ENCODE data around the gene REXO5. TPM values are rescaled to one million over a fixed set of nuclear protein-coding genes. Genes with fewer than 3 reads are reported as not detected.

REXO5 gene
- total RNA-seq, 4 donors from 2014 or later = 1.5 to 5.9 (median 4.1) TPM

DNA sequence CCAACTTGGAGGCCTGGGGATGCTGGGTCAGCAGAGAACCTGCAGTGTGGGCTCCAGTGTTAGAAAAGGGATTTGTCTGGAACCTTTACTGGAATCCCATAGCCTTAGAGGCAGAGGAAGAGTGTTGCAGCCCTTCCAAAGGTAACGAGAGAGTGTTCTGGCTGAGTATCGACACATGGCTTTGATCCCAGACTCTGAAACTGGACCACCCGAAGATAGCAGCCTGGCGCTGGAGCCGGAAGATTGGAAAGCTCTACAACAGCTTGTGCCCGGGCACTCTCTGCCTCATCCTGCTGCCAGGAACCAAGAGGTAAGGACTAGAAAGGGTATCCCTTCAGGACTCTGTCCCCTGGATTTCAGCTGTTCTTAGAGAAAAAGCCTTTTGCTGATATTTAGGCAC lies 39.7 kb downstream of the REXO5 start:
- Histone ChIP-seq H3K27me3 (no peaks in the 10 kb centered on the region), H3K36me3 (no peaks in the 10 kb centered on the region), H3K4me3 (no peak overlapping the region), H3K27ac (no peak overlapping the region), H3K4me1 (peaks cover 0 to 20% (median 11%) of the 10 kb centered on the region in 4 donors), H3K9me3 (no peaks in the 10 kb centered on the region)
- WGBS, 2 donors = 91 to 94% methylated on average over 6 of the region's 6 CpGs
- DNase-seq (ENCODE audit: low spot score in 2 of 2) = no peak
- no peak for TF ChIP-seq POLR2A (IDR thresholded peaks at IDR 0.05)
- TF ChIP-seq, protein P1, sequence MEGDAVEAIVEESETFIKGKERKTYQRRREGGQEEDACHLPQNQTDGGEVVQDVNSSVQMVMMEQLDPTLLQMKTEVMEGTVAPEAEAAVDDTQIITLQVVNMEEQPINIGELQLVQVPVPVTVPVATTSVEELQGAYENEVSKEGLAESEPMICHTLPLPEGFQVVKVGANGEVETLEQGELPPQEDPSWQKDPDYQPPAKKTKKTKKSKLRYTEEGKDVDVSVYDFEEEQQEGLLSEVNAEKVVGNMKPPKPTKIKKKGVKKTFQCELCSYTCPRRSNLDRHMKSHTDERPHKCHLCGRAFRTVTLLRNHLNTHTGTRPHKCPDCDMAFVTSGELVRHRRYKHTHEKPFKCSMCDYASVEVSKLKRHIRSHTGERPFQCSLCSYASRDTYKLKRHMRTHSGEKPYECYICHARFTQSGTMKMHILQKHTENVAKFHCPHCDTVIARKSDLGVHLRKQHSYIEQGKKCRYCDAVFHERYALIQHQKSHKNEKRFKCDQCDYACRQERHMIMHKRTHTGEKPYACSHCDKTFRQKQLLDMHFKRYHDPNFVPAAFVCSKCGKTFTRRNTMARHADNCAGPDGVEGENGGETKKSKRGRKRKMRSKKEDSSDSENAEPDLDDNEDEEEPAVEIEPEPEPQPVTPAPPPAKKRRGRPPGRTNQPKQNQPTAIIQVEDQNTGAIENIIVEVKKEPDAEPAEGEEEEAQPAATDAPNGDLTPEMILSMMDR (IDR thresholded peaks at IDR 0.05) = no peak

DNA sequence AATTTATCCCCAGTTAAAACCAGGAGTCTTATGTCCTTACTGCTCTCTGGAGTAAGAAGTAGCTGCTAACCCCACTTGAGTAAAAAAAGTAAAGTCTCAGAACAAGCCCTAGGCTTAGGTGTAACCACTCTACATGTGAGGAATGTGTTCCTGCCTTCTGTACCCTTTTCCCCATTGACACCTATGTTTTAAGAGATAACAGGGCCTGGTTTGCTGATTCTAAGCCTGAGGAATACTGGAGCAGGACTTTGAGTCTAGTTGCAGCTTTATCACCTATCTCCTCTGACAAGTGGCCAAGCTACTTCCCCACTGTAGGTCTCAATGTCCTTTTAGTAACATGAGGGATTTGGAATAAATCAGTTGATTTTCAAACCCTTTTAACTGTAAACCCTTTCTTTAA lies 40.2 kb downstream of the REXO5 start:
- no peak overlapping the region for H3K4me3 ChIP-seq
- peaks cover 0 to 26% (median 16%) of the 10 kb centered on the region in 4 donors for H3K4me1 ChIP-seq
- H3K36me3 ChIP-seq = no peaks in the 10 kb centered on the region
- H3K27me3 ChIP-seq = no peaks in the 10 kb centered on the region
- H3K27ac ChIP-seq = no peak overlapping the region
- no peak for DNase-seq (ENCODE audit: low spot score in 2 of 2)
- H3K9me3 ChIP-seq = no peaks in the 10 kb centered on the region
- TF ChIP-seq POLR2A (IDR thresholded peaks at IDR 0.05) (no peak), EP300 (IDR thresholded peaks at IDR 0.05) (no peak)
- TF ChIP-seq, protein P1 (IDR thresholded peaks at IDR 0.05) = no peak

DNA sequence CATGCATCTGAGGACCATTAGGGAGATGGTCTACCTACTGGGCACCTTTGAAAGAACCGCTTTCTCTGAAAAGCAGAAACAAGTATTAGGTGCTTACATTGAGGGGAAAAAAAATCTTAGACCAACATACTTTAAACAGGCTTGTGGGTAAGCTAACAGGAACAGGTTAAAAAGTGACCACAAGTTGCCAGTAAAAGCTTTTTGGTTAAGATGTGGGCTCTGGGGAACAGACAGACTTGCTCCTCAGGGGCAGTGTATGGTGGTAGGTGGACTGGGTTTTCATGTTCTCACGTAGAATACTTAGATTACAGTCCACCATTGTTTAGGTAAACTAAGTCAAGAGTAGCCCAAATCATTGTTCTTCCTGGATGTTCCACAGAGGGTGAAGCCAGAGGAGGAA lies 41.2 kb downstream of the REXO5 start:
- Histone ChIP-seq H3K27ac (no peak overlapping the region), H3K4me3 (no peak overlapping the region), H3K27me3 (no peaks in the 10 kb centered on the region), H3K9me3 (no peaks in the 10 kb centered on the region), H3K36me3 (no peaks in the 10 kb centered on the region), H3K4me1 (peaks cover 0 to 36% (median 22%) of the 10 kb centered on the region in 4 donors)
- 65 to 76% methylated on average over 2 of the region's 2 CpGs for WGBS, 2 donors
- TF ChIP-seq POLR2A (IDR thresholded peaks at IDR 0.05) (no peak), EP300 (IDR thresholded peaks at IDR 0.05) (no peak)
- TF ChIP-seq, protein P1 (IDR thresholded peaks at IDR 0.05) = no peak
- no peak for DNase-seq (ENCODE audit: low spot score in 2 of 2)

DNA sequence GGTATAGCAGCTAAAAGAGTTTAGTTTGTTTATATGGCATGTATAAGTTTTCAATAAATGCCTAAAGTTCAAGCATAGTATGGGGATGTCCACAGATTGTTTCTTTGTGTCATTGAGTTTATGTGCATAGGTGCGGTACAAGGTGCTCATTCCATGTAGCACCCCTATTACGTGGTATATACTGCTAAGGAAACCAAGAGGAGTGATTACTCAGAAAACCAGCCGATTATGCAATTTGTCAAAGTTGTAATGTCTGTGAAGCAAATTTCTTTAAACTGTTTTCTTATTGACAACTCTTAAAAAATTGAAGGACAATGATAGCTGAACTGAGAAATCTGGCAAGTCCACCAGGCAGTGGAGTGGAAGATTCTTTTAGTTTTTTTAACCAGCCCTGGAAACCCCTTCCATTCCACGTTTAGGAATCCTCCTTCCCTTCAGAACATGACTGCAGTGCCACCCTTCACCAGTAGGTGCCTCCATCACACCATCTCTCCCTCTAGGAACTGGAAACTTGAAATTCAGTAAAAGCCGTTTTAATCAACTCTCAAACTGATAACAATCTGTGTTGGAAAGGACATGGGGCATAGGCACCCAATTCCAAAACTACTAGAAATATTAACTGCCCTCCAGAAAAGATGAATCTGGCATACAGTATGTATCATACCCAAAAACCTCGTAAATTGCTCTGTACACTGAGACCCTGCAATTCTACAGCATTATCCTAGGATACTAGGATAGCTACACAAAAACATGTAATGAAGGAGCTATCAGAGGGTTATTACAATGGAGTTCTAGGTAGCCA lies 43.5 kb downstream of the REXO5 start:
- peak; percentile 85 to 97 for DNase-seq (ENCODE audit: low spot score in 2 of 2)
- 42 to 45% methylated on average over 6 of the region's 6 CpGs for WGBS, 2 donors
- Histone ChIP-seq H3K9me3 (no peaks in the 10 kb centered on the region), H3K4me3 (no peak overlapping the region), H3K27ac (peak overlapping the region in 3 of 4 donors; percentile 70 to 94 (median 89)), H3K27me3 (no peaks in the 10 kb centered on the region), H3K4me1 (peaks cover 0 to 55% (median 35%) of the 10 kb centered on the region in 4 donors), H3K36me3 (peaks cover 0 to 1% (median 0%) of the 10 kb centered on the region in 3 donors)
- TF ChIP-seq EP300 (IDR thresholded peaks at IDR 0.05) (peak in 1 of 2 donors; percentile 48), POLR2A (IDR thresholded peaks at IDR 0.05) (no peak)
- TF ChIP-seq, protein P1 (IDR thresholded peaks at IDR 0.05) = peak; percentile 92 to 97 (median 94)

DNA sequence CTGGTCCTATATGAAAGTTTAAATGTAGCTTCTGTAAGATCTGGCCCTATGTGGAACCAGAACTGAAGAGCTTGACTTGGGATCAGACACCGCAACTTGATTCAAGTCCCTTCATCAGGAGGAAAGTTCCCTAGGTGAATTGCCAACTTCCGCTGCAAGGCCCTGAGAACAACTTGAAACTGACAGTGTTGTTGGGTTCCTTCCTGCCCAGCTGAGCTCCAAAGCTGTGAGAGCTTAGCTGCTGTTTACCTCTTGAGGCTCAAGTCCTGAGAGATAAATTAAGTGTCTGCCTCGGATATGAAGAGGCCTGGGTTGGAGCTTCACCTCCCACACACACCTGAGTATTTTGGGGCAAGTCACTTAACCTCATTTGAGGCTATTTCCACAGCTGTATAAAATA lies 44.7 kb downstream of the REXO5 start:
- H3K36me3 ChIP-seq = peaks cover 0 to 11% (median 0%) of the 10 kb centered on the region in 3 donors
- no peaks in the 10 kb centered on the region for H3K27me3 ChIP-seq
- peaks cover 0 to 61% (median 35%) of the 10 kb centered on the region in 4 donors for H3K4me1 ChIP-seq
- 60 to 71% methylated on average over 3 of the region's 3 CpGs for WGBS, 2 donors
- H3K9me3 ChIP-seq = no peaks in the 10 kb centered on the region
- no peak overlapping the region for H3K4me3 ChIP-seq
- peak overlapping the region; percentile 70 to 94 (median 86) for H3K27ac ChIP-seq
- TF ChIP-seq POLR2A (IDR thresholded peaks at IDR 0.05) = no peak
- no peak for TF ChIP-seq EP300 (IDR thresholded peaks at IDR 0.05)
- TF ChIP-seq, protein P1 (IDR thresholded peaks at IDR 0.05) = no peak
- no peak for DNase-seq (ENCODE audit: low spot score in 2 of 2)
